ENCODE data around the gene GPC5. TPM values are rescaled to one million over a fixed set of nuclear protein-coding genes. Genes with fewer than 3 reads are reported as not detected.
"Not testable (repeated sequence)": the region's sequence is repeated elsewhere in the genome, so short reads cannot be mapped to it uniquely, and the experiment has no call there.

Gene GPC5
- total and polyA plus RNA-seq, 7 experiments from 2014 or later, result 0.10 to 0.38 TPM; not detected in 5

GRCh38 chr13:92682832-92683517, 1284.6 kb downstream of the GPC5 start:
- no peak for DNase-seq
- Mint-ChIP-seq H3K36me3 (no peaks in the 10 kb centered on the region), H3K4me3 (no peak overlapping the region), H3K27me3 (no peaks in the 10 kb centered on the region), H3K4me1 (no peaks in the 10 kb centered on the region), H3K27ac (no peak overlapping the region), H3K9me3 (peaks cover 0 to 23% (median 6%) of the 10 kb centered on the region in 11 donors)
- POLR2A ChIA-PET, result no interaction called here
- no peak overlapping the region for H3K27ac ChIP-seq (ENCODE audit: low read depth, low read length)
- H3K9me3 ChIP-seq (ENCODE audit: control insufficient read depth in 2 of 3, low read length in 3 of 3), result no peaks in the 10 kb centered on the region
- H3K36me3 ChIP-seq (ENCODE audit: control insufficient read depth in 2 of 3, insufficient read depth in 3 of 3, low read length in 3 of 3), result no peaks in the 10 kb centered on the region
- CTCF ChIA-PET, result interaction anchor here (0.6 kb wide), 1 partner anchor 418 kb away, joined by 3 read pairs; no protein-coding TSS in a partner anchor
- ATAC-seq, result no peak
- intact Hi-C loops (cut with micrococcal nuclease), result no loop called here
- no peak overlapping the region for H3K4me3 ChIP-seq (ENCODE audit: low read length)
- H3K4me1 ChIP-seq (ENCODE audit: control insufficient read depth in 2 of 2, insufficient read depth in 2 of 2, low read length in 2 of 2), result no peaks in the 10 kb centered on the region
- no peaks in the 10 kb centered on the region for H3K27me3 ChIP-seq (ENCODE audit: control insufficient read depth in 2 of 2, insufficient read depth in 2 of 2, low read length in 2 of 2)

DNA sequence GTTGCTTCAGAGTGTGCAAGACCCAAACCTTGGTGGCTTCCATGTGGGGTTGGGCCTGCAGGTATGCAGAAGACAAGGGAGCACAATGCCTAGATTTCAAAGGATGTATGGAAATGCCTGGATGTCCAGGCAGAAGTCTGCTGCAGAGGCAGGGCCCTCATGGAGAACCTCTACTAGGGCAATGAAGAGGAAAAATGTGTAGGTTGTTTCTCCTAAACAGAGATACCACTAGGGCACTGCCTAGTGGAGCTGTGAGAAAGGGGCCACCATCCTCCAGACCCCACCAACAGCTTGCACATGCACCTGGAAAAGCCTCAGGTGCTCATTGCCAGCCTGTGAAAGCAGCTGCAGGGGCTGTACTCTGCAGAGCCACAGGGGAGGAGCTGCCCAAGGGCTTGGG, 1295.6 kb downstream of the GPC5 start:
- intact Hi-C loops (cut with micrococcal nuclease), result no loop called here
- Histone ChIP-seq H3K9me3 (ENCODE audit: control insufficient read depth in 2 of 3, low read length in 3 of 3) (no peaks in the 10 kb centered on the region), H3K27me3 (ENCODE audit: control insufficient read depth in 2 of 2, insufficient read depth in 2 of 2, low read length in 2 of 2) (no peaks in the 10 kb centered on the region), H3K27ac (ENCODE audit: low read depth, low read length) (no peak overlapping the region), H3K4me3 (ENCODE audit: low read length) (no peak overlapping the region), H3K36me3 (ENCODE audit: control insufficient read depth in 2 of 3, insufficient read depth in 3 of 3, low read length in 3 of 3) (no peaks in the 10 kb centered on the region), H3K4me1 (ENCODE audit: control insufficient read depth in 2 of 2, insufficient read depth in 2 of 2, low read length in 2 of 2) (no peaks in the 10 kb centered on the region)
- Mint-ChIP-seq H3K27ac (no peak overlapping the region), H3K27me3 (no peaks in the 10 kb centered on the region), H3K4me1 (no peaks in the 10 kb centered on the region), H3K9me3 (peaks cover 0 to 43% (median 20%) of the 10 kb centered on the region in 11 donors), H3K36me3 (no peaks in the 10 kb centered on the region), H3K4me3 (no peak overlapping the region)
- POLR2A ChIA-PET, result no interaction called here
- CTCF ChIA-PET, result no interaction called here
- no peak for DNase-seq
- no peak for ATAC-seq

DNA sequence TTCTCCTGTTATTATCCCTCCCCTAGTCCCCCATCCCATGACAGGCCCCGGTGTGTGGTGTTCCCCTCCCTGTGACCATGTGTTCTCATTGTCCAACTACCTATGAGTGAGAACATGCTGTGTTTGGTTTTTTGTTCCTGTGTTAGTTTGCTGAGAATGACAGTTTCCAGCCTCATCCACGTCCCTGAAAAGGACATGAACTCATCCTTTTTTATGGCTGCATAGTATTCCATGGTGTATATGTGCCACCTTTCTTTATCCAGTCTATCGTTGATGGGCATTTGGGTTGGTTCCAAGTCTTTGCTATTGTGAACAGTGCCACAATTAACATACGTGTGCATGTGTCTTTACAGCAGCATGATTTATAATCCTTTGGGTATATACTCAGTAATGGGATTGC, 1297.4 kb downstream of the GPC5 start:
- intact Hi-C loops (cut with micrococcal nuclease); DNase-seq; H3K4me3 Mint-ChIP-seq; H3K36me3 ChIP-seq (ENCODE audit: control insufficient read depth in 2 of 3, insufficient read depth in 3 of 3, low read length in 3 of 3); H3K4me1 Mint-ChIP-seq; CTCF ChIA-PET; H3K9me3 ChIP-seq (ENCODE audit: control insufficient read depth in 2 of 3, low read length in 3 of 3); H3K27ac Mint-ChIP-seq; POLR2A ChIA-PET; H3K36me3 Mint-ChIP-seq; ATAC-seq; H3K4me1 ChIP-seq (ENCODE audit: control insufficient read depth in 2 of 2, insufficient read depth in 2 of 2, low read length in 2 of 2); H3K27me3 Mint-ChIP-seq; H3K4me3 ChIP-seq (ENCODE audit: low read length); H3K27me3 ChIP-seq (ENCODE audit: control insufficient read depth in 2 of 2, insufficient read depth in 2 of 2, low read length in 2 of 2); H3K27ac ChIP-seq (ENCODE audit: low read depth, low read length): not testable (repeated sequence)
- H3K9me3 Mint-ChIP-seq, result peaks cover 0 to 51% (median 21%) of the 10 kb centered on the region in 11 donors

GRCh38 chr13:92716749-92717148, 1318.3 kb downstream of the GPC5 start:
- Mint-ChIP-seq H3K4me1 (no peaks in the 10 kb centered on the region), H3K36me3 (no peaks in the 10 kb centered on the region), H3K27me3 (no peaks in the 10 kb centered on the region), H3K4me3 (no peak overlapping the region), H3K9me3 (peaks cover 0 to 28% (median 2%) of the 10 kb centered on the region in 11 donors), H3K27ac (no peak overlapping the region)
- H3K27me3 ChIP-seq (ENCODE audit: control insufficient read depth in 2 of 2, insufficient read depth in 2 of 2, low read length in 2 of 2), result no peaks in the 10 kb centered on the region
- POLR2A ChIA-PET, result no interaction called here
- CTCF ChIA-PET, result interaction anchor here (0.7 kb wide), 1 partner anchor 665 kb away, joined by 3 read pairs; no protein-coding TSS in a partner anchor
- H3K4me1 ChIP-seq (ENCODE audit: control insufficient read depth in 2 of 2, insufficient read depth in 2 of 2, low read length in 2 of 2), result no peaks in the 10 kb centered on the region
- DNase-seq (no peak), ATAC-seq (no peak)
- no peak overlapping the region for H3K27ac ChIP-seq (ENCODE audit: low read depth, low read length)
- no peak overlapping the region for H3K4me3 ChIP-seq (ENCODE audit: low read length)
- intact Hi-C loops (cut with micrococcal nuclease), result no loop called here
- H3K9me3 ChIP-seq (ENCODE audit: control insufficient read depth in 2 of 3, low read length in 3 of 3), result no peaks in the 10 kb centered on the region
- H3K36me3 ChIP-seq (ENCODE audit: control insufficient read depth in 2 of 3, insufficient read depth in 3 of 3, low read length in 3 of 3), result no peaks in the 10 kb centered on the region

DNA sequence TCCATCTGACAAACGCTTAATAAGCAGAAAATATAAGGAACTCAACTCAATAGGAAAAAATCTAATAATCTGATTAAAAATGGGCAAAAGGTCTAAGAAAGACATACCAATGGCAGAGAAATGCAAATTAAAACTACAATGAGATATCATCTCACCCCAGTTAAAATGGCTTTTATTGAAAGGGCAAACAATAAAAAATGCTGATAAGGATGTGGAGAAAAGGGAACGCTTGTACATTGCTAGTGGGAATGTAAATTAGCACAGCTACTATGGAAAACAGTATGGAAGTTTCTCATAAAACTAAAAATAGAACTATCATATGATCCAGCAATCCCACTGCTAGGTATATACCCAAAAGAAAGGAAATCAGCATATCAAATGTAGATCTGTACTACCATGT, 1319.4 kb downstream of the GPC5 start:
- H3K9me3 Mint-ChIP-seq, result peaks cover 0 to 23% (median 2%) of the 10 kb centered on the region in 11 donors
- H3K27ac Mint-ChIP-seq, result no peak overlapping the region
- H3K4me3 ChIP-seq (ENCODE audit: low read length), result no peak overlapping the region
- POLR2A ChIA-PET, result no interaction called here
- intact Hi-C loops (cut with micrococcal nuclease), result no loop called here
- DNase-seq (no peak), ATAC-seq (no peak)
- no peaks in the 10 kb centered on the region for H3K4me1 ChIP-seq (ENCODE audit: control insufficient read depth in 2 of 2, insufficient read depth in 2 of 2, low read length in 2 of 2)
- H3K27me3 Mint-ChIP-seq, result no peaks in the 10 kb centered on the region
- no peaks in the 10 kb centered on the region for H3K9me3 ChIP-seq (ENCODE audit: control insufficient read depth in 2 of 3, low read length in 3 of 3)
- CTCF ChIA-PET, result no interaction called here
- no peak overlapping the region for H3K27ac ChIP-seq (ENCODE audit: low read depth, low read length)
- no peak overlapping the region for H3K4me3 Mint-ChIP-seq
- no peaks in the 10 kb centered on the region for H3K36me3 Mint-ChIP-seq
- no peaks in the 10 kb centered on the region for H3K4me1 Mint-ChIP-seq
- no peaks in the 10 kb centered on the region for H3K36me3 ChIP-seq (ENCODE audit: control insufficient read depth in 2 of 3, insufficient read depth in 3 of 3, low read length in 3 of 3)
- H3K27me3 ChIP-seq (ENCODE audit: control insufficient read depth in 2 of 2, insufficient read depth in 2 of 2, low read length in 2 of 2), result no peaks in the 10 kb centered on the region

DNA sequence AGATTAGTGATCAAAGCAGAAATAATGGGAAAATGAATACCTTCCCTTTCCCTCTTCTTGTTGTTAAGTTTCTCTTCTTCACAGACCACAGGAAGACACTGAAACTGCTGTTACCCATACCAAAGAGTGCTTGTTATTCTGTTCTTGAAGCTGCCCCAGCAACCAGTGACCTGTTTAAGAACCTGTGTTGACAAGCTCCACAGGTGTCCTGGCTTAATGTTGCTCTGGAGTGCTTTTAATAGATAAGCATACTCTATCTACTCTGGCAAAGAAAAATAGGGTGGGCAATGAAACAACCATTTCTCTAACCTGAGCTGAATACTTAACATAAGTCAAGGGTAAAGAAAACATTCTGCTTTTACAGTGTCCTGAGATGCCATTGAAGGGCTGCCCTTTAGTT, 1321.4 kb downstream of the GPC5 start:
- Histone ChIP-seq H3K27ac (ENCODE audit: low read depth, low read length) (no peak overlapping the region), H3K9me3 (ENCODE audit: control insufficient read depth in 2 of 3, low read length in 3 of 3) (no peaks in the 10 kb centered on the region), H3K27me3 (ENCODE audit: control insufficient read depth in 2 of 2, insufficient read depth in 2 of 2, low read length in 2 of 2) (no peaks in the 10 kb centered on the region), H3K4me1 (ENCODE audit: control insufficient read depth in 2 of 2, insufficient read depth in 2 of 2, low read length in 2 of 2) (no peaks in the 10 kb centered on the region), H3K4me3 (ENCODE audit: low read length) (no peak overlapping the region), H3K36me3 (ENCODE audit: control insufficient read depth in 2 of 3, insufficient read depth in 3 of 3, low read length in 3 of 3) (no peaks in the 10 kb centered on the region)
- DNase-seq (no peak), ATAC-seq (no peak)
- Mint-ChIP-seq H3K27ac (no peak overlapping the region), H3K9me3 (peaks cover 0 to 11% (median 4%) of the 10 kb centered on the region in 11 donors), H3K36me3 (no peaks in the 10 kb centered on the region), H3K27me3 (no peaks in the 10 kb centered on the region), H3K4me3 (no peak overlapping the region), H3K4me1 (no peaks in the 10 kb centered on the region)
- ChIA-PET POLR2A (no interaction called here), CTCF (no interaction called here)
- intact Hi-C loops (cut with micrococcal nuclease), result no loop called here

DNA sequence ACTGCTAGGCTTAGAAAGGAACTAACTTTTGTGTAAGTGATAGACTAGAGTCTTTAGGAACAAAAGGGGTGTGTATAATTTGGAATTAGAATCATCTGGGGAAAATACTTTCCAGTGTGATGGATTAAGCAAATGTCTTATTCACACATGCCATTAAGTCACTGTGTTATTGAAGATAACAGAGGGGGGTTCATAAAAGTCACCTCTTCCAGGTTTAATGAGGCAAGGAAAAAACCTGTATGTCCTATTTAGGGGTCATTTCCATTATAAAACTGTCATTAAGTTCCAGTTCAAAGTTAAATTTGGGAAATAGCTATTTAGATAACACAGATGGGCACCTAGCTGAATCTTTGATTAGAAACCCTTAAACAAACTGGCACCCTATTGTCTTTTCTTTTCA, 1323.2 kb downstream of the GPC5 start:
- no peaks in the 10 kb centered on the region for H3K27me3 Mint-ChIP-seq
- H3K36me3 ChIP-seq (ENCODE audit: control insufficient read depth in 2 of 3, insufficient read depth in 3 of 3, low read length in 3 of 3), result no peaks in the 10 kb centered on the region
- ATAC-seq (no peak), DNase-seq (no peak)
- no peak overlapping the region for H3K4me3 Mint-ChIP-seq
- H3K4me1 ChIP-seq (ENCODE audit: control insufficient read depth in 2 of 2, insufficient read depth in 2 of 2, low read length in 2 of 2), result no peaks in the 10 kb centered on the region
- H3K27ac Mint-ChIP-seq, result no peak overlapping the region
- no peaks in the 10 kb centered on the region for H3K27me3 ChIP-seq (ENCODE audit: control insufficient read depth in 2 of 2, insufficient read depth in 2 of 2, low read length in 2 of 2)
- no peaks in the 10 kb centered on the region for H3K36me3 Mint-ChIP-seq
- H3K4me3 ChIP-seq (ENCODE audit: low read length), result no peak overlapping the region
- no peaks in the 10 kb centered on the region for H3K9me3 ChIP-seq (ENCODE audit: control insufficient read depth in 2 of 3, low read length in 3 of 3)
- no peak overlapping the region for H3K27ac ChIP-seq (ENCODE audit: low read depth, low read length)
- H3K9me3 Mint-ChIP-seq, result peaks cover 0 to 16% (median 4%) of the 10 kb centered on the region in 11 donors
- POLR2A ChIA-PET, result no interaction called here
- H3K4me1 Mint-ChIP-seq, result no peaks in the 10 kb centered on the region
- intact Hi-C loops (cut with micrococcal nuclease), result no loop called here
- CTCF ChIA-PET, result no interaction called here
